Neural progenitor cell (in vitro differentiated cells): Measurements from ENCODE around the gene LEMD2.

ENCODE experiments used
- CTCF ChIP-seq: fragments of 200-600 bp; sonication (generic); IDR thresholded peaks from 2 replicates; pipeline ENCODE4 v1.5.1; 2017; ENCODE audit warnings: antibody characterized with exemption, mild to moderate bottlenecking
- EZH2 ChIP-seq: fragments of 200-600 bp; sonication (generic); IDR thresholded peaks from 2 replicates; pipeline ENCODE4 v1.6.1; 2017; ENCODE audit warnings: antibody characterized with exemption, mild to moderate bottlenecking, moderate library complexity
- EZH2phosphoT487 ChIP-seq: fragments of 200-600 bp; sonication (generic); IDR thresholded peaks from 2 replicates; pipeline ENCODE4 v1.6.1; 2017; ENCODE audit warnings: antibody characterized with exemption

- no peak for TF ChIP-seq CTCF
- no peak for TF ChIP-seq EZH2
- TF ChIP-seq EZH2phosphoT487: no peak
Measured at GRCh38 chr6:33737267-33738026, 51.5 kb downstream of the LEMD2 start.
